Esophagus squamous epithelium (tissue), 5 donors: ENCODE data around the gene PTCHD4. TPM values are rescaled to one million over a fixed set of nuclear protein-coding genes. Genes with fewer than 3 reads are reported as not detected.
A peak's percentile ranks its signal among the peaks of the same experiment; 100 is the strongest.
"Not testable (repeated sequence)": the region's sequence is repeated elsewhere in the genome, so short reads cannot be mapped to it uniquely, and the experiment has no call there.

Source experiments
- DNase-seq: peaks from one replicate; lab custom pipeline; 2025; lab: John Stamatoyannopoulos, UW
- H3K27ac ChIP-seq, 4 donors: fragments of 200-600 bp; sonication (generic); one replicate each; pipeline ENCODE4 v1.5.1; 2016 to 2019; ENCODE audit warnings: mild to moderate bottlenecking in 1 of 4
- H3K27me3 ChIP-seq, 4 donors: fragments of 200-600 bp; sonication (generic); 1 replicate in 3 of 4; 2 replicates in 1 of 4; pipeline versions ENCODE4 v1.5.1 to v1.6.0; 2017 to 2021; ENCODE audit warnings: antibody characterized with exemption in 1 of 4
- H3K36me3 ChIP-seq, 3 donors: fragments of 200-600 bp; sonication (generic); one replicate each; pipeline ENCODE4 v1.5.1; 2016 to 2019
- H3K4me1 ChIP-seq, 3 donors: fragments of 200-600 bp; sonication (generic); one replicate each; pipeline ENCODE4 v1.5.1; 2017 to 2019
- H3K4me3 ChIP-seq, 4 donors: fragments of 200-600 bp; sonication (generic); 1 replicate in 3 of 4; 2 replicates in 1 of 4; pipeline ENCODE4 v1.5.1; 2016 to 2019; ENCODE audit warnings: mild to moderate bottlenecking in 2 of 4, moderate library complexity in 1 of 4
- H3K9me3 ChIP-seq, 3 donors: fragments of 200-600 bp; sonication (generic); one replicate each; pipeline ENCODE4 v1.5.1; 2016 to 2019
- CTCF ChIP-seq, 6 experiments: fragments of 450-650 bp in 4 of 6; fragments of 200-600 bp in 2 of 6; sonication (generic) in 2 of 6; IDR thresholded peaks; one replicate each; pipeline ENCODE4 v1.5.1; 2016 to 2019; ENCODE audit warnings: antibody characterized with exemption in 6 of 6, mild to moderate bottlenecking in 4 of 6, moderate library complexity in 4 of 6
- POLR2A ChIP-seq, 4 donors: fragments of 450-650 bp; IDR thresholded peaks; one replicate each; pipeline ENCODE4 v1.6.1; 2017; ENCODE audit warnings: antibody characterized with exemption in 4 of 4, mild to moderate bottlenecking in 4 of 4, moderate library complexity in 3 of 4
- WGBS, 2 donors: methylation state at CpG; one replicate each; pipeline ENCODE4 v1.1.5; 2018; 5-methylcytosine and 5-hydroxymethylcytosine counted together
- intact Hi-C: fragments of 100-400 bp; cut with DNase I; formaldehyde crosslinking; loops from one replicate; pipeline ENCODE4 v1.15.0; 2022
- total RNA-seq, 4 donors: library from RNA; depleted of rRNA; stranded (reverse); fragments of >200 nt; gene quantifications; one replicate each; pipeline ENCODE4 v1.1.0, GENCODE V29; 2016
- donor health status: DM: yes; HTN: yes; CAD: no.

Gene PTCHD4
- total RNA-seq, 4 donors from 2014 or later, result 0.19 to 0.22 TPM; not detected in 2

GRCh38 chr6:48110436-48111142 lies 408 bp downstream of the PTCHD4 start:
- intact Hi-C loops, result no loop called here
- WGBS, 2 donors, result 47 to 63% methylated on average over 2 of the region's 2 CpGs
- DNase-seq, result no peak
- TF ChIP-seq CTCF (IDR thresholded peaks at IDR 0.05), result no peak
- no peak for TF ChIP-seq POLR2A (IDR thresholded peaks at IDR 0.05)
- Histone ChIP-seq H3K9me3 (no peaks in the 10 kb centered on the region), H3K4me3 (peak overlapping the region in 1 of 4 donors; percentile 55), H3K27ac (peak overlapping the region in 3 of 4 donors; percentile 26 to 52 (median 28)), H3K27me3 (no peaks in the 10 kb centered on the region), H3K36me3 (no peaks in the 10 kb centered on the region), H3K4me1 (peaks cover 0 to 24% (median 0%) of the 10 kb centered on the region in 3 donors)

GRCh38 chr6:48109944-48110343 lies 1.1 kb downstream of the PTCHD4 start:
- Histone ChIP-seq H3K4me3 (peak overlapping the region in 1 of 4 donors; percentile 55), H3K36me3 (no peaks in the 10 kb centered on the region), H3K27ac (peak overlapping the region in 3 of 4 donors; percentile 17 to 52 (median 26)), H3K4me1 (peaks cover 0 to 24% (median 0%) of the 10 kb centered on the region in 3 donors), H3K9me3 (no peaks in the 10 kb centered on the region), H3K27me3 (no peaks in the 10 kb centered on the region)
- 13 to 18% methylated on average over 3 of the region's 3 CpGs for WGBS, 2 donors
- TF ChIP-seq CTCF (IDR thresholded peaks at IDR 0.05) (no peak), POLR2A (IDR thresholded peaks at IDR 0.05) (no peak)
- DNase-seq, result no peak
- intact Hi-C loops, result no loop called here

GRCh38 chr6:48102476-48103195 lies 8.4 kb downstream of the PTCHD4 start:
- H3K36me3 ChIP-seq, H3K27ac ChIP-seq, DNase-seq, intact Hi-C loops, H3K4me3 ChIP-seq, H3K9me3 ChIP-seq, H3K27me3 ChIP-seq: not testable (repeated sequence)
- 86 to 94% methylated on average over 8 to 14 of the region's 17 CpGs for WGBS, 2 donors
- peaks cover 0 to 11% (median 0%) of the 10 kb centered on the region in 3 donors for H3K4me1 ChIP-seq

GRCh38 chr6:48101290-48101689 lies 9.7 kb downstream of the PTCHD4 start:
- Histone ChIP-seq H3K4me1 (peaks cover 0 to 11% (median 0%) of the 10 kb centered on the region in 3 donors), H3K36me3 (no peaks in the 10 kb centered on the region), H3K27ac (no peak overlapping the region), H3K9me3 (no peaks in the 10 kb centered on the region), H3K4me3 (no peak overlapping the region), H3K27me3 (no peaks in the 10 kb centered on the region)
- no peak for TF ChIP-seq CTCF (IDR thresholded peaks at IDR 0.05)
- TF ChIP-seq POLR2A (IDR thresholded peaks at IDR 0.05), result no peak
- 39 to 50% methylated on average over 1 of the region's 1 CpG for WGBS, 2 donors
- DNase-seq, result no peak
- intact Hi-C loops, result no loop called here

- no peak for DNase-seq
- Histone ChIP-seq H3K9me3 (no peaks in the 10 kb centered on the region), H3K27ac (no peak overlapping the region), H3K4me1 (peaks cover 0 to 11% (median 0%) of the 10 kb centered on the region in 3 donors), H3K27me3 (no peaks in the 10 kb centered on the region), H3K4me3 (no peak overlapping the region), H3K36me3 (no peaks in the 10 kb centered on the region)
- TF ChIP-seq POLR2A (IDR thresholded peaks at IDR 0.05) (no peak), CTCF (IDR thresholded peaks at IDR 0.05) (no peak)
- WGBS, 2 donors, result 44 to 67% methylated on average over 4 of the region's 4 CpGs
- intact Hi-C loops, result no loop called here
Measured at GRCh38 chr6:48100588-48100895, 10.5 kb downstream of the PTCHD4 start.
